ENCODE results near the gene TSPAN17. TPM values are rescaled to one million over a fixed set of nuclear protein-coding genes. Genes with fewer than 3 reads are reported as not detected.
A peak's percentile ranks its signal among the peaks of the same experiment; 100 is the strongest.

The TSPAN17 gene
- total RNA-seq, 1 experiment from 2014 or later: 50.1 TPM

DNA sequence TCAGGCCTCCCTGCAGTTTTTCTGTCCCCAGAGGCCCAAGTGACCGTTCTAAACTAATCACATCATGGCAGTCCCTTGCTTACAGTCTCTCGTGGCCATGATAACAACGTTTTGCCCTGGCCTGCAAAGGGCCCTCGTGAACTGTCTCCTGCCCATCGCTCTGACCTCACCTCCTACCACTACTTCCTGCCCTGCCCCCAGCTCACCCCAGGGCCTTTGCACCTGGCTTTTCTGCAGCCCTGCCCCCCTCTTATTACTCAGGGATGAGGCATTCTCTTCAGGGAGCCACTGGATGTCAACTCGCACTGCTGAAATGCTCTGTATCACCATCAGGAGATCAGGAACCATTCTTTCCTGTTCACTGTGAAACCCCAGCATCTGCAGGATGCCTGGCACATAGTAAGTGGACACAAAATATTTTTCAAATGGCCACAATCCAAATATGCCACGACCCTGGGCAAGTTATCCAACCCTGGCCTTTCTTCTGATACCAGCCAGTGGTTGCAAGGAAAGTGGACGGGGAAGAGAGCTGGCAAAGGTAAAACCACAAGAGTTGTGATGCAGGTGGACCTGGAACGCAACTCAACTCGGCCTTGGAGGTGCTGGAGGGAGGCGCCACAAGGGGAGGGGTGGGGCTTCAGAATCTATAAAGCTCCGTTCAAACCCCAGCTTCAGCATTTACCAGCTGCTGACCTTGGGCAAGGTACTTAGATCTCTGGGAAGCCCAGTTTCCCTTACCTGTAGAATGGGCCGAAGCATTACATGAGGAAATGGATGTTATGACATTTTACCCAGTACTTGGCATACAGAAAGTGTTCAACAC, 18.7 kb upstream of the TSPAN17 start:
- H4K20me1 ChIP-seq (ENCODE audit: insufficient read depth): no peaks in the 10 kb centered on the region
- H3K79me2 ChIP-seq (ENCODE audit: insufficient read depth, low read length): no peaks in the 10 kb centered on the region
- TF ChIP-seq RAD21 (IDR thresholded peaks at IDR 0.05; ENCODE audit: low read depth) (no peak), POLR2A (IDR thresholded peaks at IDR 0.05; ENCODE audit: borderline replicate concordance, extremely low read depth, insufficient read depth, insufficient read length) (no peak), ZNF274 (IDR thresholded peaks at IDR 0.05; ENCODE audit: low read depth, low read length) (no peak), CTCF (IDR thresholded peaks at IDR 0.05 in 2 of 3, conservative IDR thresholded peaks at IDR 0.05 in 1 of 3; ENCODE audit: borderline replicate concordance in 1 of 3, insufficient read depth in 1 of 3, low read depth in 2 of 3, low read length in 2 of 3) (no peak), FOSL1 (IDR thresholded peaks at IDR 0.05; ENCODE audit: low read depth) (no peak), EGR1 (IDR thresholded peaks at IDR 0.05; ENCODE audit: low read depth) (no peak), EZH2 (IDR thresholded peaks at IDR 0.05) (no peak), REST (IDR thresholded peaks at IDR 0.05; ENCODE audit: low read depth) (no peak), SRF (IDR thresholded peaks at IDR 0.05; ENCODE audit: low read depth) (no peak), YY1 (IDR thresholded peaks at IDR 0.05; ENCODE audit: extremely low read depth, insufficient replicate concordance, low read depth, low read length) (no peak), CEBPB (IDR thresholded peaks at IDR 0.05; ENCODE audit: low read depth) (no peak), MAX (IDR thresholded peaks at IDR 0.05) (no peak), CBX3 (IDR thresholded peaks at IDR 0.05; ENCODE audit: low read depth) (no peak), JUND (IDR thresholded peaks at IDR 0.05) (no peak), POLR2AphosphoS5 (IDR thresholded peaks at IDR 0.05; ENCODE audit: low read depth, low read length) (no peak)
- TF ChIP-seq, protein P1, sequence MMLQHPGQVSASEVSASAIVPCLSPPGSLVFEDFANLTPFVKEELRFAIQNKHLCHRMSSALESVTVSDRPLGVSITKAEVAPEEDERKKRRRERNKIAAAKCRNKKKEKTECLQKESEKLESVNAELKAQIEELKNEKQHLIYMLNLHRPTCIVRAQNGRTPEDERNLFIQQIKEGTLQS (IDR thresholded peaks at IDR 0.05): no peak
- no peak overlapping the region for H3K9ac ChIP-seq (ENCODE audit: low read length)
- H3K4me2 ChIP-seq (ENCODE audit: low read length): peak overlapping the region; percentile 21; the same call in 1 of the 2 replicates
- no peaks in the 10 kb centered on the region for H3K9me3 ChIP-seq (ENCODE audit: control insufficient read depth in 1 of 2, insufficient read depth in 1 of 2, low read depth in 1 of 2, low read length in 2 of 2)
- intact Hi-C loops (cut with micrococcal nuclease): no loop called here
- no peaks in the 10 kb centered on the region for H3K9me2 ChIP-seq (ENCODE audit: insufficient read depth)
- no peaks in the 10 kb centered on the region for H3K36me3 ChIP-seq (ENCODE audit: control insufficient read depth in 1 of 2, insufficient read depth in 2 of 2, low read length in 2 of 2)
- CTCF ChIA-PET: no interaction called here
- no peak overlapping the region for H3K27ac ChIP-seq (ENCODE audit: low read depth, low read length)
- H2AFZ ChIP-seq (ENCODE audit: low read depth, low read length, poor library complexity, severe bottlenecking): no peak overlapping the region
- no peak overlapping the region for H3K4me3 ChIP-seq (replicated peaks in 1 of 2; ENCODE audit: low read depth in 1 of 2, low read length in 2 of 2)
- H3K27me3 ChIP-seq (ENCODE audit: insufficient read depth, low read length): peaks cover 2% of the 10 kb centered on the region; the same call in 1 of the 2 replicates
- ATAC-seq: no peak
- POLR2A ChIA-PET: no interaction called here
- H3K4me1 ChIP-seq (ENCODE audit: control insufficient read depth in 1 of 2, insufficient read depth in 2 of 2, low read length in 2 of 2): peaks cover 0 to 18% of the 10 kb centered on the region in 2 experiments; a peak in 2 of 4 replicates
- RAD21 ChIA-PET (ENCODE audit: low non-redundant PET in 1 of 2, low total read pairs in 2 of 2, uncharacterized antibody in 2 of 2, unreplicated experiment in 2 of 2): no interaction called here
- BruUV-seq (replicated peaks): no TSS peak
- DNase-seq (ENCODE audit: low read depth, low spot score): no peak

Data from HCT116 (cell line).